Esophagus muscularis mucosa (tissue), 4 donors: Measurements from ENCODE around the gene PLCG2.

Experiments
- CTCF ChIP-seq, 3 experiments: fragments of 200-600 bp in 2 of 3; fragments of 450-650 bp in 1 of 3; sonication (generic) in 2 of 3; IDR thresholded peaks; one replicate each; pipeline ENCODE4 v1.5.1; 2017 to 2019; ENCODE audit warnings: antibody characterized with exemption in 3 of 3, mild to moderate bottlenecking in 2 of 3, moderate library complexity in 1 of 3
- EP300 ChIP-seq: sonication (generic); formaldehyde crosslinking; IDR thresholded peaks from one replicate; pipeline ENCODE4 v1.6.1; 2017; ENCODE audit warnings: antibody characterized with exemption
- POLR2A ChIP-seq: fragments of 450-650 bp; IDR thresholded peaks from one replicate; pipeline ENCODE4 v1.6.1; 2017; ENCODE audit warnings: antibody characterized with exemption, moderate library complexity, mild to moderate bottlenecking, low read depth
- POLR2AphosphoS5 ChIP-seq, 2 donors: sonication (generic); formaldehyde crosslinking; IDR thresholded peaks; one replicate each; pipeline ENCODE4 v1.6.1; 2017; ENCODE audit warnings: antibody characterized with exemption in 2 of 2

GRCh38 chr16:81937305-81938038 is 158.4 kb downstream of the PLCG2 start:
- no peak for TF ChIP-seq EP300
- TF ChIP-seq CTCF (IDR thresholded peaks at IDR 0.05) = no peak
- TF ChIP-seq POLR2AphosphoS5 (IDR thresholded peaks at IDR 0.05) = no peak
- no peak for TF ChIP-seq POLR2A
